Thyroid gland (tissue), 4 donors: ENCODE results near the gene RIPOR2.

ENCODE experiments used
- CTCF ChIP-seq, 6 experiments: fragments of 200-600 bp in 3 of 6; fragments of 450-650 bp in 3 of 6; sonication (generic) in 3 of 6; IDR thresholded peaks; one replicate each; pipeline ENCODE4 v1.5.1; 2016 to 2019; ENCODE audit warnings: antibody characterized with exemption in 6 of 6, mild to moderate bottlenecking in 2 of 6, inconsistent platforms in 1 of 6, moderate library complexity in 1 of 6
- POLR2A ChIP-seq, 2 donors: fragments of 450-650 bp; IDR thresholded peaks; one replicate each; pipeline ENCODE4 v1.6.1; 2017; ENCODE audit warnings: antibody characterized with exemption in 2 of 2, mild to moderate bottlenecking in 2 of 2, moderate library complexity in 1 of 2

- TF ChIP-seq CTCF (IDR thresholded peaks at IDR 0.05): no peak
- TF ChIP-seq POLR2A (IDR thresholded peaks at IDR 0.05): no peak
Observed at GRCh38 chr6:24905483-24905882, 30.3 kb downstream of the RIPOR2 start.
